IMR-90 (cell line): ENCODE results near the gene PIWIL4. TPM values are rescaled to one million over a fixed set of nuclear protein-coding genes. Genes with fewer than 3 reads are reported as not detected.

Experiments used
- ATAC-seq: fragments of 200-7000 bp; cut with Tn5 transposase; 2 replicates; pipeline ENCODE4 v1.9.1; 2020; ENCODE audit warnings: low read depth, mild to moderate bottlenecking, moderate library complexity
- BruUV-seq: library from RNA; stranded (reverse); fragments of 400-500 nt; replicated peaks from 2 replicates; lab custom pipeline; 2021; lab: Mats Ljungman, UMichigan
- CTCF ChIA-PET: fragments of 300-600 bp; formaldehyde crosslinking; extraction: SDS; loops from one replicate; lab custom pipeline; 2021; ENCODE audit warnings: antibody characterized with exemption; lab: Yijun Ruan, JAX
- POLR2A ChIA-PET: fragments of 300-600 bp; sonication (Branson Sonifier 250); formaldehyde crosslinking; loops from one replicate; lab custom pipeline; 2022; ENCODE audit warnings: antibody characterized with exemption; ENCODE audit not compliant: unreplicated experiment; lab: Charles Lee
- DNase-seq: peaks from one replicate; pipeline ENCODE4 v3.0.0; 2013
- H2AFZ ChIP-seq: replicated peaks from 2 replicates; pipeline ENCODE3; 2013; ENCODE audit warnings: low read length, mild to moderate bottlenecking; ENCODE audit not compliant: poor library complexity
- H2AK5ac ChIP-seq: 2 replicates; pipeline ENCODE4 v1.6.1; 2013; ENCODE audit warnings: low read depth, low read length, inconsistent platforms
- H2AK9ac ChIP-seq: replicated peaks from 2 replicates; pipeline ENCODE3; 2013; ENCODE audit warnings: mild to moderate bottlenecking, low read depth, low read length, moderate library complexity; ENCODE audit not compliant: poor library complexity
- H2BK120ac ChIP-seq: 2 replicates; pipeline ENCODE4 v1.6.1; 2013; ENCODE audit warnings: low read depth, low read length, inconsistent platforms
- H2BK15ac ChIP-seq: 3 replicates; pipeline ENCODE4 v1.6.1; 2013; ENCODE audit warnings: low read depth, low read length, inconsistent platforms
- H2BK20ac ChIP-seq: 2 replicates; pipeline ENCODE4 v1.6.1; 2013; ENCODE audit warnings: low read depth, mild to moderate bottlenecking, inconsistent platforms, low read length, moderate library complexity
- H2BK5ac ChIP-seq: 2 replicates; pipeline ENCODE4 v1.6.1; 2013; ENCODE audit warnings: mild to moderate bottlenecking, low read depth, low read length, inconsistent platforms; ENCODE audit not compliant: poor library complexity, severe bottlenecking
- H3K14ac ChIP-seq: replicated peaks from 2 replicates; pipeline ENCODE4 v1.6.1; 2013; ENCODE audit warnings: low read depth, low read length, inconsistent platforms
- H3K18ac ChIP-seq: 2 replicates; pipeline ENCODE4 v1.6.1; 2013; ENCODE audit warnings: low read depth, low read length, control low read depth
- H3K23ac ChIP-seq: 2 replicates; pipeline ENCODE4 v1.6.1; 2013; ENCODE audit warnings: low read depth, low read length, inconsistent platforms
- H3K27ac ChIP-seq: 2 replicates; pipeline ENCODE4 v1.5.1; 2013; ENCODE audit warnings: mild to moderate bottlenecking, control low read depth, low read length; ENCODE audit not compliant: insufficient read depth
- H3K27me3 ChIP-seq: 2 replicates; pipeline ENCODE4 v1.6.1; 2013; ENCODE audit warnings: low read length; ENCODE audit not compliant: control insufficient read depth, insufficient read depth
- H3K36me3 ChIP-seq: 2 replicates; pipeline ENCODE4 v1.6.1; 2013; ENCODE audit warnings: low read length, mixed read lengths; ENCODE audit not compliant: control insufficient read depth, insufficient read depth
- H3K4ac ChIP-seq: 2 replicates; pipeline ENCODE4 v1.6.1; 2013; ENCODE audit warnings: low read depth, low read length, inconsistent platforms
- H3K4me1 ChIP-seq: 2 replicates; pipeline ENCODE4 v1.6.1; 2013; ENCODE audit warnings: low read length, mixed read lengths; ENCODE audit not compliant: control insufficient read depth, insufficient read depth
- H3K4me2 ChIP-seq: 2 replicates; pipeline ENCODE4 v1.6.1; 2013; ENCODE audit warnings: low read depth, mild to moderate bottlenecking, control low read depth, low read length, moderate library complexity
- H3K4me3 ChIP-seq: 2 replicates; pipeline ENCODE4 v1.5.1; 2013; ENCODE audit warnings: low read depth, mild to moderate bottlenecking, control low read depth, low read length, moderate library complexity; ENCODE audit not compliant: insufficient read depth
- H3K56ac ChIP-seq: 2 replicates; pipeline ENCODE4 v1.6.1; 2013; ENCODE audit warnings: low read length, inconsistent platforms; ENCODE audit not compliant: insufficient read depth; ENCODE audit errors: extremely low read depth
- H3K79me1 ChIP-seq, 2 experiments: 2 replicates each; pipeline ENCODE4 v1.6.1; 2013; ENCODE audit warnings: low read length in 2 of 2, inconsistent platforms in 1 of 2, low read depth in 1 of 2
- H3K9ac ChIP-seq: 2 replicates; pipeline ENCODE4 v1.6.1; 2013; ENCODE audit warnings: low read depth, low read length, control low read depth
- H3K9me1 ChIP-seq: 2 replicates; pipeline ENCODE4 v1.6.1; 2013; ENCODE audit warnings: low read length, inconsistent platforms; ENCODE audit not compliant: insufficient read depth
- H3K9me3 ChIP-seq: 2 replicates; pipeline ENCODE4 v1.6.1; 2013; ENCODE audit warnings: low read length; ENCODE audit not compliant: control insufficient read depth, insufficient read depth
- H4K20me1 ChIP-seq: 2 replicates; pipeline ENCODE4 v1.6.1; 2013; ENCODE audit warnings: low read length, inconsistent platforms; ENCODE audit not compliant: insufficient read depth
- H4K5ac ChIP-seq: 2 replicates; pipeline ENCODE4 v1.6.1; 2013; ENCODE audit warnings: mild to moderate bottlenecking, low read depth, low read length, control low read depth
- H4K8ac ChIP-seq, 2 experiments: 2 replicates each; pipeline ENCODE4 v1.6.1; 2013; ENCODE audit warnings: low read depth in 2 of 2, low read length in 2 of 2, control low read depth in 1 of 2, inconsistent platforms in 1 of 2
- H4K91ac ChIP-seq: 2 replicates; pipeline ENCODE4 v1.6.1; 2013; ENCODE audit warnings: low read depth, low read length, inconsistent platforms; ENCODE audit not compliant: insufficient read depth
- BHLHE40 ChIP-seq: fragments of 150-350 bp; IDR thresholded peaks from 2 replicates; pipeline ENCODE4 v1.6.1; 2016; ENCODE audit warnings: mild to moderate bottlenecking, low read depth, low read length
- CEBPB ChIP-seq: IDR thresholded peaks from 2 replicates; pipeline ENCODE4 v1.6.1; 2012; ENCODE audit warnings: low read depth, low read length, improper control_type of control experiment
- CHD1 ChIP-seq: IDR thresholded peaks from 2 replicates; pipeline ENCODE4 v1.6.1; 2012; ENCODE audit warnings: low read depth, low read length, improper control_type of control experiment
- FOS ChIP-seq: fragments of 150-350 bp; IDR thresholded peaks from 2 replicates; pipeline ENCODE4 v1.6.1; 2016; ENCODE audit warnings: low read depth, low read length
- MAFK ChIP-seq: IDR thresholded peaks from 2 replicates; pipeline ENCODE4 v1.6.1; 2012; ENCODE audit warnings: low read depth, low read length, improper control_type of control experiment
- MAZ ChIP-seq: IDR thresholded peaks from 2 replicates; pipeline ENCODE4 v1.6.1; 2012; ENCODE audit warnings: low read depth, mild to moderate bottlenecking, low read length, improper control_type of control experiment, moderate library complexity, borderline replicate concordance
- MXI1 ChIP-seq: IDR thresholded peaks from 2 replicates; pipeline ENCODE4 v1.6.1; 2012; ENCODE audit warnings: low read depth, mild to moderate bottlenecking, low read length, moderate library complexity, borderline replicate concordance
- NFE2L2 ChIP-seq: fragments of 150-350 bp; IDR thresholded peaks from 2 replicates; pipeline ENCODE4 v1.6.1; 2016; ENCODE audit warnings: low read depth, mild to moderate bottlenecking, low read length
- POLR2A ChIP-seq: IDR thresholded peaks from 2 replicates; pipeline ENCODE4 v1.6.1; 2012; ENCODE audit warnings: mild to moderate bottlenecking, low read depth, low read length
- RAD21 ChIP-seq: IDR thresholded peaks from 2 replicates; pipeline ENCODE4 v1.6.1; 2012; ENCODE audit warnings: low read length, improper control_type of control experiment
- RCOR1 ChIP-seq: IDR thresholded peaks from 2 replicates; pipeline ENCODE4 v1.6.1; 2012; ENCODE audit warnings: mild to moderate bottlenecking, low read length, improper control_type of control experiment; ENCODE audit not compliant: insufficient replicate concordance
- RFX5 ChIP-seq: IDR thresholded peaks from 2 replicates; pipeline ENCODE4 v1.8.0; 2012; ENCODE audit warnings: low read depth, mild to moderate bottlenecking, low read length, moderate library complexity
- SMC3 ChIP-seq: fragments of 150-350 bp; IDR thresholded peaks from 2 replicates; pipeline ENCODE4 v1.6.1; 2016; ENCODE audit warnings: low read depth, mild to moderate bottlenecking, antibody characterized with exemption, low read length, moderate library complexity
- WGBS, 2 experiments: methylation state at CpG; one replicate each; pipeline versions ENCODE4 v1.1.5 to v1.1.7; 2013; ENCODE audit warnings: missing lambda C conversion rate in 2 of 2; ENCODE audit not compliant: insufficient read length in 1 of 2; ENCODE audit errors: extremely low coverage in 2 of 2; 5-methylcytosine and 5-hydroxymethylcytosine counted together
- dilution Hi-C: fragments of 300-500 bp; cut with HindIII; formaldehyde crosslinking; loops from one replicate; pipeline ENCODE4 v1.14.3; 2018; ENCODE audit warnings: low sequenced_read_pairs; ENCODE audit not compliant: unreplicated experiment
- in situ Hi-C: fragments of 300-500 bp; cut with MboI; formaldehyde crosslinking; loops from 3 replicates; pipeline ENCODE4 v1.14.3; 2019; ENCODE audit warnings: low sequenced_read_pairs, inconsistent platforms, mixed read lengths
- intact Hi-C: fragments of 100-400 bp; cut with micrococcal nuclease; formaldehyde crosslinking; loops from 2 replicates; pipeline ENCODE4 v1.10.0; 2022
- polyA plus RNA-seq, 3 experiments: library from polyadenylated mRNA; depleted of rRNA; stranded (reverse); fragments of >200 nt; gene quantifications; 2 replicates each; pipeline ENCODE4 v1.2.3, GENCODE V29; 2012; ENCODE audit warnings: low replicate concordance in 1 of 3
- total RNA-seq: library from RNA; depleted of rRNA; stranded (reverse); fragments of >200 nt; gene quantifications from 2 replicates; pipeline ENCODE4 v1.2.3, GENCODE V29; 2012
- TF ChIP-seq, protein P1 (sequence below): fragments of 150-350 bp; IDR thresholded peaks from 2 replicates; pipeline ENCODE4 v1.6.1; 2017; ENCODE audit warnings: mild to moderate bottlenecking, antibody characterized with exemption, low read length, low read depth
- TF ChIP-seq, protein P2 (sequence below): fragments of 150-350 bp; IDR thresholded peaks from 2 replicates; pipeline ENCODE4 v1.6.1; 2016; ENCODE audit warnings: low read depth, mild to moderate bottlenecking, low read length, moderate library complexity, borderline replicate concordance

PIWIL4 gene
- total and polyA plus RNA-seq, 2 of the 4 experiments (the other 2 are of a cell fraction): 0.72 to 1.3 TPM

DNA sequence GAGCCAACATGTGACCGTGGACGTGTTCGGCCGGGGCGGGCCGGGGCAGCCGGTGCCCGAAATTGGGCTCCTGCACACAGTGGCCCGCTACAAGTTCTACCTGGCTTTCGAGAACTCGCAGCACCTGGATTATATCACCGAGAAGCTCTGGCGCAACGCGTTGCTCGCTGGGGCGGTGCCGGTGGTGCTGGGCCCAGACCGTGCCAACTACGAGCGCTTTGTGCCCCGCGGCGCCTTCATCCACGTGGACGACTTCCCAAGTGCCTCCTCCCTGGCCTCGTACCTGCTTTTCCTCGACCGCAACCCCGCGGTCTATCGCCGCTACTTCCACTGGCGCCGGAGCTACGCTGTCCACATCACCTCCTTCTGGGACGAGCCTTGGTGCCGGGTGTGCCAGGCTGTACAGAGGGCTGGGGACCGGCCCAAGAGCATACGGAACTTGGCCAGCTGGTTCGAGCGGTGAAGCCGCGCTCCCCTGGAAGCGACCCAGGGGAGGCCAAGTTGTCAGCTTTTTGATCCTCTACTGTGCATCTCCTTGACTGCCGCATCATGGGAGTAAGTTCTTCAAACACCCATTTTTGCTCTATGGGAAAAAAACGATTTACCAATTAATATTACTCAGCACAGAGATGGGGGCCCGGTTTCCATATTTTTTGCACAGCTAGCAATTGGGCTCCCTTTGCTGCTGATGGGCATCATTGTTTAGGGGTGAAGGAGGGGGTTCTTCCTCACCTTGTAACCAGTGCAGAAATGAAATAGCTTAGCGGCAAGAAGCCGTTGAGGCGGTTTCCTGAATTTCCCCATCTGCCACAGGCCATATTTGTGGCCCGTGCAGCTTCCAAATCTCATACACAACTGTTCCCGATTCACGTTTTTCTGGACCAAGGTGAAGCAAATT, 21.7 kb upstream of the PIWIL4 start:
- H2AK5ac ChIP-seq: peak overlapping the region; percentile 63; the same call in 1 of the 2 replicates
- no peaks in the 10 kb centered on the region for H3K9me3 ChIP-seq
- peak overlapping the region; percentile 98 for H2AFZ ChIP-seq
- in situ Hi-C loops: no loop called here
- peaks cover 12 to 39% of the 10 kb centered on the region in 2 experiments for H3K79me1 ChIP-seq
- H4K20me1 ChIP-seq: peaks cover 10% of the 10 kb centered on the region; the same call in 1 of the 2 replicates
- ChIA-PET POLR2A (no interaction called here), CTCF (no interaction called here)
- no peak overlapping the region for H2BK15ac ChIP-seq
- H4K91ac ChIP-seq: no peak overlapping the region; the same call in 1 of the 2 replicates
- peak overlapping the region; percentile 69; the same call in 1 of the 2 replicates for H3K4me3 ChIP-seq
- H3K9me1 ChIP-seq: peaks cover 8% of the 10 kb centered on the region
- H3K23ac ChIP-seq: peak overlapping the region; percentile 29; the same call in 1 of the 2 replicates
- DNase-seq (no peak), ATAC-seq (no peak)
- peaks cover 2% of the 10 kb centered on the region; the same call in 1 of the 2 replicates for H3K36me3 ChIP-seq
- no peak overlapping the region for H4K8ac ChIP-seq
- no peak overlapping the region for H3K18ac ChIP-seq
- no peak overlapping the region for H3K9ac ChIP-seq
- no peak overlapping the region for H2BK20ac ChIP-seq
- no peak overlapping the region for H3K14ac ChIP-seq
- H3K4ac ChIP-seq: peak overlapping the region; percentile 32; the same call in 1 of the 2 replicates
- H3K27me3 ChIP-seq: no peaks in the 10 kb centered on the region
- no TSS peak for BruUV-seq
- WGBS, 2 experiments: 49% methylated on average over 19 of the region's 54 CpGs; no CpG with 5 or more reads in 1 of the 2 experiments
- no peak overlapping the region for H3K56ac ChIP-seq
- H2BK5ac ChIP-seq: no peak overlapping the region
- intact Hi-C loops: no loop called here
- no peak overlapping the region for H2BK120ac ChIP-seq
- H3K27ac ChIP-seq: no peak overlapping the region
- peaks cover 6% of the 10 kb centered on the region for H3K4me1 ChIP-seq
- no peak overlapping the region; the same call in 1 of the 2 replicates for H4K5ac ChIP-seq
- H3K4me2 ChIP-seq: peak overlapping the region; percentile 50
- dilution Hi-C loops: no loop called here
- peak overlapping the region; percentile 69 for H2AK9ac ChIP-seq
- TF ChIP-seq RCOR1 (no peak), CHD1 (no peak), MAFK (no peak), RAD21 (no peak), POLR2A (no peak), NFE2L2 (no peak), SMC3 (no peak), MXI1 (no peak), BHLHE40 (no peak), FOS (no peak), RFX5 (no peak), CEBPB (no peak), MAZ (no peak)
- TF ChIP-seq, protein P1, sequence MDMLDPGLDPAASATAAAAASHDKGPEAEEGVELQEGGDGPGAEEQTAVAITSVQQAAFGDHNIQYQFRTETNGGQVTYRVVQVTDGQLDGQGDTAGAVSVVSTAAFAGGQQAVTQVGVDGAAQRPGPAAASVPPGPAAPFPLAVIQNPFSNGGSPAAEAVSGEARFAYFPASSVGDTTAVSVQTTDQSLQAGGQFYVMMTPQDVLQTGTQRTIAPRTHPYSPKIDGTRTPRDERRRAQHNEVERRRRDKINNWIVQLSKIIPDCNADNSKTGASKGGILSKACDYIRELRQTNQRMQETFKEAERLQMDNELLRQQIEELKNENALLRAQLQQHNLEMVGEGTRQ: no peak
- TF ChIP-seq, protein P2, sequence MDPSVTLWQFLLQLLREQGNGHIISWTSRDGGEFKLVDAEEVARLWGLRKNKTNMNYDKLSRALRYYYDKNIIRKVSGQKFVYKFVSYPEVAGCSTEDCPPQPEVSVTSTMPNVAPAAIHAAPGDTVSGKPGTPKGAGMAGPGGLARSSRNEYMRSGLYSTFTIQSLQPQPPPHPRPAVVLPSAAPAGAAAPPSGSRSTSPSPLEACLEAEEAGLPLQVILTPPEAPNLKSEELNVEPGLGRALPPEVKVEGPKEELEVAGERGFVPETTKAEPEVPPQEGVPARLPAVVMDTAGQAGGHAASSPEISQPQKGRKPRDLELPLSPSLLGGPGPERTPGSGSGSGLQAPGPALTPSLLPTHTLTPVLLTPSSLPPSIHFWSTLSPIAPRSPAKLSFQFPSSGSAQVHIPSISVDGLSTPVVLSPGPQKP: no peak
